SK-N-MC (cell line): ENCODE data around the gene PDE4D.
"Not testable (repeated sequence)": the region's sequence is repeated elsewhere in the genome, so short reads cannot be mapped to it uniquely, and the experiment has no call there.

Source experiments
- DNase-seq: peaks from one replicate; pipeline ENCODE4 v3.0.0-alpha.2; 2011; ENCODE audit warnings: low read depth, low spot score
- H3K27ac ChIP-seq: fragments of 200-600 bp; sonication (generic); 2 replicates; pipeline ENCODE4 v1.5.1; 2016; ENCODE audit warnings: mixed run types
- H3K36me3 ChIP-seq: fragments of 200-600 bp; sonication (generic); 2 replicates; pipeline ENCODE4 v1.6.1; 2017; ENCODE audit warnings: antibody characterized with exemption, low read length, mixed read lengths; ENCODE audit not compliant: insufficient read depth
- H3K4me3 ChIP-seq: fragments of 200-600 bp; sonication (generic); 2 replicates; pipeline ENCODE4 v1.5.1; 2016
- H3K9ac ChIP-seq: fragments of 200-600 bp; sonication (generic); 2 replicates; pipeline ENCODE4 v1.8.0; 2017; ENCODE audit warnings: mixed run types, mixed read lengths; ENCODE audit not compliant: insufficient read length
- H3K9me3 ChIP-seq: fragments of 200-600 bp; sonication (generic); 2 replicates; pipeline ENCODE4 v1.6.1; 2017; ENCODE audit warnings: low read depth, mild to moderate bottlenecking, antibody characterized with exemption, low read length, moderate library complexity, mixed read lengths
- EZH2 ChIP-seq: fragments of 200-600 bp; sonication (generic); IDR thresholded peaks from one replicate; pipeline ENCODE4 v1.6.1; 2017; ENCODE audit warnings: antibody characterized with exemption
- FOXP2 ChIP-seq: optimal IDR thresholded peaks from 2 replicates; pipeline ENCODE3; 2011; ENCODE audit warnings: mild to moderate bottlenecking, moderate library complexity; ENCODE audit not compliant: insufficient read depth; ENCODE audit errors: extremely low read length, control extremely low read depth
- POLR2AphosphoS5 ChIP-seq: IDR thresholded peaks from 2 replicates; pipeline ENCODE4 v1.6.1; 2012; ENCODE audit warnings: mild to moderate bottlenecking, low read depth, low read length, borderline replicate concordance

Gene PDE4D

GRCh38 chr5:59756373-59757035 lies 137.0 kb downstream of the PDE4D start:
- H3K27ac ChIP-seq: no peak overlapping the region; the same call in 1 of the 2 replicates
- no peaks in the 10 kb centered on the region for H3K36me3 ChIP-seq
- no peak for DNase-seq
- no peaks in the 10 kb centered on the region for H3K9me3 ChIP-seq
- no peak for TF ChIP-seq EZH2
- no peak for TF ChIP-seq POLR2AphosphoS5
- TF ChIP-seq FOXP2: no peak
- H3K4me3 ChIP-seq: no peak overlapping the region
- no peak overlapping the region for H3K9ac ChIP-seq

DNA sequence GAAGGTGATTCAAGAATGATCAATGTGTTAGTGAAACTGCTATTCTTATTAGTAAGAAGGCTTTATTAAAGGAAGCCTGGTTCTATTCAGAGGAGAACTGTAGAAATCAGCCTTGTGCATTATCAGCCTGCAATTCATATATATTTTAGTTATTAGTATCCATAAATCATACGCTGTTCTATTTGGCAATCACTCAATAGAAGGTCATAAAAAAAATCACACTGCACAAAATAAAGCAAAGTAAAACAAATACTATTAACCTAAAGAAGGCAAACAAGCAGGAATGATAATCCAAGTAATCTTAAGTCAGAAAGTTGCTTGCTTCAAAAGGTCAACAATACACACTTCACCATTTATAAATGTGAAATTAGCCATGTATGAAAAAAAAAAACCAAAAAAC lies 138.1 kb downstream of the PDE4D start:
- H3K27ac ChIP-seq: 0 out of 2 replicates have a peak overlapping the region, but pooled peaks have one; percentile 26
- TF ChIP-seq FOXP2: no peak
- no peak for DNase-seq

GRCh38 chr5:59753599-59753998 lies 139.9 kb downstream of the PDE4D start:
- Histone ChIP-seq H3K27ac (no peak overlapping the region), H3K4me3 (no peak overlapping the region), H3K9ac (no peak overlapping the region), H3K36me3 (no peaks in the 10 kb centered on the region), H3K9me3 (no peaks in the 10 kb centered on the region)
- TF ChIP-seq POLR2AphosphoS5: no peak
- no peak for TF ChIP-seq FOXP2
- TF ChIP-seq EZH2: no peak
- DNase-seq: no peak

More for the DNA sequence above, 138.1 kb downstream of the PDE4D start:
- H3K4me3 ChIP-seq: no peak overlapping the region
- H3K9ac ChIP-seq: no peak overlapping the region
- H3K9me3 ChIP-seq: no peaks in the 10 kb centered on the region
- H3K36me3 ChIP-seq: no peaks in the 10 kb centered on the region

- no peak for TF ChIP-seq FOXP2
- no peak for TF ChIP-seq POLR2AphosphoS5
- no peak for TF ChIP-seq EZH2
- Histone ChIP-seq H3K9me3 (no peaks in the 10 kb centered on the region), H3K36me3 (no peaks in the 10 kb centered on the region), H3K4me3 (no peak overlapping the region), H3K27ac (peak overlapping the region; percentile 92), H3K9ac (no peak overlapping the region)
- no peak for DNase-seq
These were observed 143.6 kb downstream of the PDE4D start for GRCh38 chr5:59749782-59750520.

GRCh38 chr5:59748036-59748663 lies 145.4 kb downstream of the PDE4D start:
- not testable (repeated sequence) for H3K4me3 ChIP-seq, H3K9me3 ChIP-seq, H3K9ac ChIP-seq, H3K36me3 ChIP-seq, H3K27ac ChIP-seq, DNase-seq

- no peak for TF ChIP-seq EZH2
- no peak for TF ChIP-seq FOXP2
- no peak for TF ChIP-seq POLR2AphosphoS5
- H3K27ac ChIP-seq: 0 out of 2 replicates have a peak overlapping the region, but pooled peaks have one; percentile 38
- no peak for DNase-seq
- H3K9me3 ChIP-seq: no peaks in the 10 kb centered on the region
- no peak overlapping the region for H3K4me3 ChIP-seq
- H3K36me3 ChIP-seq: no peaks in the 10 kb centered on the region
- no peak overlapping the region for H3K9ac ChIP-seq
These were observed 147.2 kb downstream of the PDE4D start for GRCh38 chr5:59746241-59746765.

- Histone ChIP-seq H3K36me3 (no peaks in the 10 kb centered on the region), H3K9ac (peak overlapping the region; percentile 24), H3K9me3 (no peaks in the 10 kb centered on the region), H3K4me3 (peak overlapping the region; percentile 59), H3K27ac (no peak overlapping the region)
- TF ChIP-seq FOXP2: no peak
- TF ChIP-seq EZH2: no peak
- no peak for TF ChIP-seq POLR2AphosphoS5
- DNase-seq: no peak
These were observed 148.1 kb downstream of the PDE4D start for GRCh38 chr5:59745415-59745863.

DNA sequence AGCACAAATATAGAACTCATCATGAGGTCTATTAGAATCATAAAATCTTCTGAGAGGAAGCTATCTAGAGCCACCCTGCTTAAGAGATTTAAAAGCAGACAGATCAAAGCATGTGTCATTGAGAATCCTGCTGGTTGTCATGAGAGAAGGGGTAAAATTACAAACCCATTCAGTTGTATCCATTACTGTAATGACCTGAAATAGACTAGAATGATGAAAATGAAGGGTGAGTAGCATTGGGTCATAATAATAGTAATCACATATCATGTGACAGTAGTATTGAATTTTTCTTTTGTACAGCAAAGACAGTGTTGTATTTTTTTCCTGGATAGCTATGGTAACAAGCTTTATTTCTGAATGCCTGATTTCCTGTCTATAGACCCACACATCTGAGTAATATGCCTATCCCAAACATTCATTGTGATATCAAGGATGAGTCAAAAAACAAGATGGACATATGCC lies 149.0 kb downstream of the PDE4D start:
- no peak overlapping the region for H3K4me3 ChIP-seq
- H3K9ac ChIP-seq: no peak overlapping the region
- no peaks in the 10 kb centered on the region for H3K9me3 ChIP-seq
- no peak overlapping the region for H3K27ac ChIP-seq
- H3K36me3 ChIP-seq: no peaks in the 10 kb centered on the region
- no peak for TF ChIP-seq FOXP2
- TF ChIP-seq EZH2: no peak
- TF ChIP-seq POLR2AphosphoS5: no peak
- no peak for DNase-seq

- H3K9me3 ChIP-seq: no peaks in the 10 kb centered on the region
- no peaks in the 10 kb centered on the region for H3K36me3 ChIP-seq
- H3K27ac ChIP-seq: no peak overlapping the region
- DNase-seq: no peak
- H3K4me3 ChIP-seq: no peak overlapping the region
- H3K9ac ChIP-seq: no peak overlapping the region
- no peak for TF ChIP-seq FOXP2
- TF ChIP-seq POLR2AphosphoS5: no peak
These were observed 151.9 kb downstream of the PDE4D start for GRCh38 chr5:59741599-59741998.
